ENCODE data around the gene PDE6C.

PDE6C gene

GRCh38 chr10:93570383-93570782, 42.0 kb upstream of the PDE6C start:
- Histone ChIP-seq H3K36me3 (no peaks in the 10 kb centered on the region), H3K4me1 (no peaks in the 10 kb centered on the region), H3K27me3 (peaks cover 41% of the 10 kb centered on the region), H3K4me3 (ENCODE audit: low read depth, low read length) (no peak overlapping the region), H3K9me3 (no peaks in the 10 kb centered on the region)
- DNase-seq = no peak
- no peak for TF ChIP-seq CTCF (IDR thresholded peaks at IDR 0.05; ENCODE audit: low read depth, low read length)

- Histone ChIP-seq H3K36me3 (no peaks in the 10 kb centered on the region), H3K27me3 (peaks cover 19% of the 10 kb centered on the region), H3K4me1 (no peaks in the 10 kb centered on the region), H3K4me3 (ENCODE audit: low read depth, low read length) (no peak overlapping the region), H3K9me3 (no peaks in the 10 kb centered on the region)
- TF ChIP-seq CTCF (IDR thresholded peaks at IDR 0.05; ENCODE audit: low read depth, low read length) = no peak
- DNase-seq = no peak
Observed at GRCh38 chr10:93572606-93573005, 39.7 kb upstream of the PDE6C start.

GRCh38 chr10:93573051-93573909, 39.1 kb upstream of the PDE6C start:
- Histone ChIP-seq H3K4me3 (ENCODE audit: low read depth, low read length) (no peak overlapping the region), H3K9me3 (no peaks in the 10 kb centered on the region)
- no peak for DNase-seq

GRCh38 chr10:93573924-93574323, 38.4 kb upstream of the PDE6C start:
- H3K4me1 ChIP-seq = no peaks in the 10 kb centered on the region
- H3K9me3 ChIP-seq = no peaks in the 10 kb centered on the region
- H3K27me3 ChIP-seq = peaks cover 6% of the 10 kb centered on the region; the same call in 1 of the 2 replicates
- DNase-seq = no peak
- no peaks in the 10 kb centered on the region for H3K36me3 ChIP-seq
- TF ChIP-seq CTCF (IDR thresholded peaks at IDR 0.05; ENCODE audit: low read depth, low read length) = no peak
- no peak overlapping the region for H3K4me3 ChIP-seq (ENCODE audit: low read depth, low read length)

More at GRCh38 chr10:93573051-93573909, 39.1 kb upstream of the PDE6C start:
- Histone ChIP-seq H3K4me1 (no peaks in the 10 kb centered on the region), H3K36me3 (no peaks in the 10 kb centered on the region), H3K27me3 (peaks cover 12% of the 10 kb centered on the region; the same call in 1 of the 2 replicates)
- TF ChIP-seq CTCF (IDR thresholded peaks at IDR 0.05; ENCODE audit: low read depth, low read length) = no peak

- no peak for DNase-seq
- TF ChIP-seq CTCF (IDR thresholded peaks at IDR 0.05; ENCODE audit: low read depth, low read length) = no peak
- 0 out of 2 replicates have a peak, but pooled peaks cover 5% of the 10 kb centered on the region for H3K27me3 ChIP-seq
- no peak overlapping the region for H3K4me3 ChIP-seq (ENCODE audit: low read depth, low read length)
- H3K9me3 ChIP-seq = no peaks in the 10 kb centered on the region
- no peaks in the 10 kb centered on the region for H3K36me3 ChIP-seq
- H3K4me1 ChIP-seq = no peaks in the 10 kb centered on the region
Observed at GRCh38 chr10:93576888-93577287, 35.4 kb upstream of the PDE6C start.

GRCh38 chr10:93577565-93577964, 34.8 kb upstream of the PDE6C start:
- no peaks in the 10 kb centered on the region for H3K36me3 ChIP-seq
- TF ChIP-seq CTCF (IDR thresholded peaks at IDR 0.05; ENCODE audit: low read depth, low read length) = no peak
- H3K4me1 ChIP-seq = no peaks in the 10 kb centered on the region
- 0 out of 2 replicates have a peak, but pooled peaks cover 3% of the 10 kb centered on the region for H3K27me3 ChIP-seq
- no peak overlapping the region for H3K4me3 ChIP-seq (ENCODE audit: low read depth, low read length)
- no peaks in the 10 kb centered on the region for H3K9me3 ChIP-seq
- DNase-seq = no peak
